HG02623 (cell line): Measurements from ENCODE around the gene F7.

Source experiments
- ATAC-seq: cut with Tn5 transposase; IDR thresholded peaks from one replicate; pipeline ENCODE4 v1.9.1; 2021; ENCODE audit warnings: moderate library complexity; ENCODE audit not compliant: unreplicated experiment

Gene F7

DNA sequence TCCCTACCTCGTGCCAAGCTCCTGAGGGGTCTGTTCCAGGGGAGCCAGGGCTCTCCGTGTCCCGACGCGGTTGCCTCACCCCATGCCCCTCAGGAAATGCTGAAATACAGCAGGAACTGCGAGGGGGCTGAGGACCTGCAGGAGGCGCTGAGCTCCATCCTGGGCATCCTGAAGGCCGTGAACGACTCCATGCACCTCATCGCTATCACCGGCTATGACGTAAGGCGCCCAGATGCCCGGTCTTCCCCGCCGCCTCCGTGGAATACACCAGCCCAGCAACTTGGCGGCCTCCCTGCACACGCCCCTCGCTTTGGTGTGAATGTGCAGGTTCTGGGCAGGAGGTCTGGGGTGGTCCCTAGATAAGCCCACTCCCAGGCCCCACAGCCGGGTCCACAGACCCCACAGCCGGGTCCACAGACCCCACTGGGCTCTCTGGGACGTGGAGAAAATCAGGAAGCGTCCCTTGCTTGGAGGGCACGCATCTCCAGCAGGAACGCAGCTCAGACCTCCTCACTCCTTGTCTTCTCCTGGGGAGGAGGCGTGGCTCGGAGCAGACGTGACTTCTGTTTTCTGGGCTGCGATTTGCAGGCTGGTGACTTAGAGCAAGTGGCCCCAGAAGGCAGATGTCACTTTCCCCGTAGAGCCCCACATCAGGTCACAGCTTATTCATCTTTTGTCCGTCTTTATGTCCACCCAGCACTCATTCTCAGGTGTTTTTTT, 19.4 kb upstream of the F7 start:
- ATAC-seq: no peak

- ATAC-seq: no peak
Observed at GRCh38 chr13:113086991-113087922, 18.3 kb upstream of the F7 start.

GRCh38 chr13:113087923-113088690, 17.5 kb upstream of the F7 start:
- ATAC-seq: no peak

DNA sequence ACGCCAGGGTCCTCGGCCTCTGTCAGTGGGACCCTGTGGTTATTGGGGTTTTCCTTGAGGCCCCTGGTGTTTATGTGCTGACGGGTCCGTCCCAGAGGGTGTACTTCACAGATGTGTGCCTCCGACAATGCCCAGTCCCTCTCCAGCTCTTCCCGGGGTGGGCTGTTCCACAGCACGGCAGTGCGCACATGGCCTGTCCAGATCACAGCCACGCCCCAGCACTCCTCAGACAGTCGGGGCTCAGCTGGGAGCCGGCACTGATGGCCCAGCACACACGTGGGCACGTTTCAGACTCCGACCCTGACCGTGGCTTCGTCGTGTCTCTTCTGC, 16.9 kb upstream of the F7 start:
- no peak for ATAC-seq

DNA sequence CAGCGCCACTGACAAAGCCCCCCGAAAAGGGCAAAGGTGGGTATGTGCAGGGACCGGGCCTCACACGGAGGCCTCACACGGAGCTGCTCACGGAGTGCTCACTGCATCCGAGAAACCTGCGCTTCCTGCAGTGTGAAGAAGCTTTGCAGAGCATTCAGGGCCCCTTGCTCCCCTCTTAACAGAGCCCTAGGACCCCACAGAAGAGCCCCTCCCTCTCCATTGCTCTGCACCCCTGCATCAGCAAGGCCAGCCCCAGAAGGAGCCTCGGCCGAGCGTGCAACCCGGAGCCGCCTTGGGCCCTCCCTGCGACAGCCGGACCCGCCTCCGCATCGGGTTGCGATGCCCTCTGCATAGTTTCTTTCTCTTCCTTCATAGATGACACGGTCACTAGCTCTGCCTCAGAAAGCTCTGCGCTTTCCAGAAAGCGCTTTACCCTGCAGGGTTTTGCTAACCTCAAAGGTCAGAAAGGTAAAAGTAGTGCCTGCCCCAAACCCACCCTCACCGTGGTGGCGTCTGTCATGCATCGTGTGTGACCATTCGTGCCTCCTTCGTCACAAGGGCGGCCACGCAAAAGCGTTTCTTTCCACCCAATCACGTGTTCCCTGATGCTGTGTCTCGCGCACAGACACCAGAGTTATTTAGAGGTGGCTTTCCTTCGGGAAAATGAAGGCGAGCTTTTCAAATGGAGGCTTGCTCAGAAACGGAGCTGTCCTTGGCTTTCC, 15.7 kb upstream of the F7 start:
- ATAC-seq: no peak

GRCh38 chr13:113090415-113090770, 15.2 kb upstream of the F7 start:
- no peak for ATAC-seq

- ATAC-seq: no peak
Observed at GRCh38 chr13:113090806-113091205, 14.8 kb upstream of the F7 start.

- no peak for ATAC-seq
Observed at GRCh38 chr13:113091211-113091771, 14.3 kb upstream of the F7 start.

DNA sequence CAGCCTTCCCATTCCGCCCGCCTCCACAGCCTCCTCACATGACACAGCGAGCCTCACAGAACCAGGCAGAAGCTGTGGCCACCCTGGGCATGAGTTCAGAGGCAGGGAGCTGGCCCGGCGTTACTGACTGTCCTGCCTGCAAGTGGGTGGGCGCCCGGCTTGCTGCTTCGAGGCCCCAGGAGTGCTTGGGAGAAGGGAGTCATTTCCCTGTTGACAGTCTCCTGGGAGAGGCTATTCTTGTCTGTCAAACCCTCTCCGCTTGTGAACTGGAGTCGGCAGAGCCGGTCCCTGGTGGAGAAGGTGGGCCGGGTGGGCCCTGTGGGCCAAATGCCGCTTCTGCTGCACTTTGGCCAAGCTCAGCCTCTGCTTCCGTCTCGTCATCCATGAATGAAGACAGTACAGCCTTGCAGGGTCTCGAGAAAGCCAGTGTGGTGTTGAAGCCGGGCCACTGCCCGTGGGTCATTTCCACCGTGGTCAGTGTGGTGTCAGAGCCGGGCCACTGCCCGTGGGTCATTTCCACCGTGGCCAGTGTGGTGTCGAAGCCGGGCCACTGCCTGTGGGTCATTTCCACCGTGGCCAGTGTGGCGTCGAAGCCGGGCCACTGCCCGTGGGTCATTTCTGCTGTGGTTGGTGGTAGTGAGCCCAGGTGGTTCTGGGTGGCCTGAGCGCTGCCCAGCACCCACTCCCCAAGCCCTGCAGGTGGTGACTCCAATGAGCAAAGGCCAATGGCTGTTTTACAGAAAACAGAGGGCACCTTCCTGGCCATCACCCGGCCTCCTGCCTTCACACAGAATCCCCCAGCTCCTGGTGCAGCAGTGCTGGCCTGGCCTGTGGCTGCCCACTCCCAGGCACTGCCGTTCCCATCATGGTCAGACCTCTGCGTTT, 13.5 kb upstream of the F7 start:
- no peak for ATAC-seq

DNA sequence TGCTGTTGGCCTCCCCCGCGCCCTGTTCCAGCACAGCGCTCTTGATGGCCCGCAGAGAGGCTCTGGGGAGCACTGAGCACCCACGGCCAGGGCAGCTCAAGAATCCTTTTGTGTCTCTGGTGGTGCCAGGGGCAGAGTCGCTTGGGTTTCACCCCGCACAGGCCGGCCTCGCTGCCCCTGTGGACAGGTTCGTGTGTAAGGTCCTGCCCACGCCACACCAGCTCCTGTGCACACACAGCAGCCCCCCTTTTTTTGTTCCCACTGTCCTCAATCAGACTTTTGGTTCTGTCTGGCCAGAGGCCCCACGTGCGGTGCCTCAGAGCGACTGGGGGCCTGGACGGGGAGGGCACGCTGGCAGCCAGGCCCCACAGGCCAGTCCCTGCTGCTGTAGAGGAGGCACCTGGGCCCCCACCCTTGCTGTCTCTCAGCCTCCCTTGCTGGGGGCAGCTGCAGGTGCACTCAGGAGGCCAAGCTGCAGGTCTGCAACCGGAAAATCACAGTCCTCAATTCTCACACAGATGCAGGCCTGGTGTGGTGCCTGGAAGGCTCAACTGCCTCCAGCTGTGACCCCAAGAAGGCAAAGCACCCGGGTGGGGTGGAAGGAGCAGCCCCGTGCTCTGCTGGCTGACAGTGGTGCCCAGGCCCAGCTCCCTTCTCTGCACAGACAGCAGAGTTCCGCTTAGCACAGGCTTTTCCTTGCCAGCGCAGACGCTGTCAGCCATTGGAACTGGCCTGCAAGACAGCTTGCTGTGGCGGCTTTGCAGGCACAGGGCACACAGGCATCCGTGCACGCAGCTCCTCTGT, 12.6 kb upstream of the F7 start:
- ATAC-seq: no peak

DNA sequence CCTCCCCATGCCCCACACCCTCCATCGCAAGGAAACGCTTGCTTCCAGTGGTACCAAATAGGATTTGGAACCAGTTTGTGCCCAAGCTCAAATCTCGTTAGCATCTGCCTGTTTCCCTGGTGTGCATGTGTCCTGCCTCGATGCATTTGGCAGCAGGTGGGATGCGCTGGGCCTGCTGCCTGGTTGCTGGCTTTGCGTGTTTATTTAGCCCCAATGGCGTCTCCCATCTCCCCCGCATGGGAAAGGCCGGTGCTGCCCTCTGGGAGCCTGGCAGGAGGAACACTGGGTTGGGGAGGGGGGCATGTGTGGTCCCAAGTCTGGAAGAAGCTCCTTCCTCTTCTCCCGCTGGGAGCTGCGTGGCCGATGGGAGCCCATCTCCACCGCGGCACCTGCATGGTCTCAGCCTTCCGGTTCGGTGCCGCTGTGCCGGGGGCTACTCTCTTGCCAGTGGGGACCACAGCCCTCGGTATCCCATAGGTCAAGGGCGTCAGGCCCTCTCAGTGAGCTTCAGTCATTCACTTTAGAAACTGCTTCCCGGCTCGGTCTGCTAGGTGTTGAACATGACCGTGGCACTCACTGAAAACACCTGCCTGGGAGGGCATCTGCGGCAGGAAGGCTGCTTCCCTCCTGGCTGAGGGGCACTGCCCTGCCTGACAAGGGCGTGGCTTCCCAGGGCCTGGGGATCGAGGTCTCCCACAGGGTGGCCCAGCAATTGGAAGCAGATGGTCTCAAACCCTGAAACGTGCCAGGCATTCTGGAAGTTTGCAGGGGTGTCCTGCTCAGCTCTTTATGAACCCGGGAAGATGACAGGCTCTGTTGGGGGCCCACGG, 11.8 kb upstream of the F7 start:
- ATAC-seq: no peak

- no peak for ATAC-seq
Observed at GRCh38 chr13:113094410-113094800, 11.2 kb upstream of the F7 start.

GRCh38 chr13:113095146-113096051, 10.2 kb upstream of the F7 start:
- no peak for ATAC-seq

DNA sequence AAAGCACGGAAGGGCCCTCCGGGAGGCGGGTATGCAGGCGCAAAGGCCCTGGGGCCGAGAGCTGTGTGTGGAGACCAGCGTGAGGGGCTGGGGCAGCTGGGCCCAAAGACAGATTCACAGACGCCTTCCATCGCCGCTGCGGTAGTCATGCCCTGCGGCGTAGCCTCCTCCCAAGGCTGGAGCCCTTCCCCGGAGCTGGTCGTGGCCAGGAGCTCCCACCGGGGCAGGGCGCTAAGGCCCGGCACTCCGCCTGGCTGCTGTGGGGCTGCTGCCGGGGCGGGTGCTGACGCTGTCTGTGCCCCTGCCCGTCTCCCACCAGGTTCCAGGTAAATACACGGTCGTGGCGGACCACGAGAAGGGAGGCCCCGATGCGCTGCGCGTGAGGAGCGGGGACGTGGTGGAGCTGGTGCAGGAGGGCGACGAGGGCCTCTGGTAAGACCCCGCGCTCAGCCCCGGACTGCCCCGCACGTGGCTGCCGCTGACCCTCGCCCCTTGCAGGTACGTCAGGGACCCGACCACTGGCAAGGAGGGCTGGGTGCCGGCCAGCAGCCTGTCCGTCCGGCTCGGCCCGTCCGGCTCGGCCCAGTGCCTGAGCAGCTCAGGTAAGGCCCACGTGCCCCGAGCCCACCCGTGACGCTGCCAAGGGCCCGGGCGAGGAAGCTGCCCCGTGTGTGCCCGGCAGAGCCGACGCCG, 9.4 kb upstream of the F7 start:
- no peak for ATAC-seq

DNA sequence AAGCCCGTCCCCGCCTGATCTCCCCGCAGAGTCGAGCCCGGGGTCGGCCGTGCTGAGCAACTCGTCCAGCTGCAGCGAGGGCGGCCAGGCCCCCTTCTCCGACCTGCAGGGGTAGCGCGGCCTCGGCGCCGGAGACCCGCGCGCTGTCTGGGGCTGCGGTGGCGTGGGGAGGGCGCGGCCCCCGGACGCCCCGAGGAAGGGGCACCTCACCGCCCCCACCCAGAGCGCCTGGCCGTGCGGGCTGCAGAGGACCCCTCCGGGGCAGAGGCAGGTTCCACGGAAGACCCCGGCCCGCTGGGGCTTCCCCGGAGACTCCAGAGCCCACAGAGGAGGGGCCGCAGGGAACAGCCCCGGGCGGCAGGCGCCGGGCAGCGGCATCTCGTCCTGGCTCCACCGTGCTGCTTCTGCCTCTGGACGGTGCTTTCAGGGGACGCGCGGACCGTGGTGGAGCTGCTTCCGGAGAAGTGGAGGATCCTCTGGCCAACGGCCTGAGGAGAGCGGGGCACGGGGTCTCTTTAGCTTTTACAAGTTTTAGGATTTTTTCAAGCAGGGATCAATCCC, 8.8 kb upstream of the F7 start:
- no peak for ATAC-seq

DNA sequence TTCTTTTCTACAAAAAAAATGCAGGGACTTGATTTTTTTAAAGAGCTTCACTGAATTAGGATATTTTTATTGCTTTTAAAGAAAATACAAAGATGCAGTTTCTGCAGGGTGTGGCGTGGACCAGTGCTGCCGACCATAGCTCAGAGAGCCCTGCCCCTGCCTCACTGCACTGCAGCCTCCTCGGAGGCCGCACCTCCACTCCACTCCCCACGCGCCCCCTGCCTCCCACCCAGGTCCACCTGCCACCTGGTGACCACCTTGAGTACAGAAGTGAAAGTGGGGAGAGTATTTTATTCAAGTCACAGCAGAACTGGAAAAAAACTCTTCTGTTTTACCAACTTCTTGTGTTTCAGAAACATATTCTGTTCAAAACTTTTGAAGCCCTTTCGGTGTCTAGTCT, 7.9 kb upstream of the F7 start:
- no peak for ATAC-seq
